GM23338 (cell line): Measurements from ENCODE around the gene FAF1. TPM values are rescaled to one million over a fixed set of nuclear protein-coding genes. Genes with fewer than 3 reads are reported as not detected.
A peak's percentile ranks its signal among the peaks of the same experiment; 100 is the strongest.

ENCODE experiments used
- ATAC-seq: fragments of 200-7000 bp; cut with Tn5 transposase; 3 replicates; pipeline ENCODE4 v1.9.1; 2020
- DNase-seq: peaks from one replicate; pipeline ENCODE4 v3.0.0-alpha.2; 2015; ENCODE audit warnings: low spot score
- H2AFZ ChIP-seq: fragments of 200-600 bp; sonication (generic); 2 replicates; pipeline ENCODE4 v1.8.0; 2016; ENCODE audit warnings: antibody characterized with exemption, mild to moderate bottlenecking, moderate library complexity
- H3F3A ChIP-seq: fragments of 200-600 bp; sonication (generic); replicated peaks from 2 replicates; pipeline ENCODE4 v1.8.0; 2017; ENCODE audit warnings: antibody characterized with exemption, mixed run types, low read depth
- H3K27ac ChIP-seq: fragments of 200-600 bp; sonication (generic); 2 replicates; pipeline ENCODE4 v1.6.1; 2016; ENCODE audit warnings: low read depth
- H3K27me3 ChIP-seq: fragments of 200-600 bp; sonication (generic); 2 replicates; pipeline ENCODE4 v1.8.0; 2016; ENCODE audit warnings: mild to moderate bottlenecking, mixed run types, moderate library complexity; ENCODE audit not compliant: insufficient read depth
- H3K36me3 ChIP-seq: fragments of 200-600 bp; sonication (generic); 2 replicates; pipeline ENCODE4 v1.8.0; 2016; ENCODE audit warnings: mild to moderate bottlenecking; ENCODE audit not compliant: insufficient read depth
- H3K4me1 ChIP-seq: fragments of 200-600 bp; sonication (generic); 2 replicates; pipeline ENCODE4 v1.8.0; 2016; ENCODE audit warnings: mild to moderate bottlenecking, moderate library complexity; ENCODE audit not compliant: insufficient read depth
- H3K4me2 ChIP-seq: fragments of 200-600 bp; sonication (generic); 2 replicates; pipeline ENCODE4 v1.7.1; 2017; ENCODE audit warnings: mixed run types
- H3K4me3 ChIP-seq: fragments of 200-600 bp; sonication (generic); 2 replicates; pipeline ENCODE4 v1.6.1; 2016; ENCODE audit warnings: mixed run types
- H3K79me2 ChIP-seq: fragments of 200-600 bp; sonication (generic); replicated peaks from 2 replicates; pipeline ENCODE4 v1.8.0; 2017; ENCODE audit warnings: mild to moderate bottlenecking; ENCODE audit not compliant: insufficient read depth
- H3K9me2 ChIP-seq: fragments of 200-600 bp; sonication (generic); 2 replicates; pipeline ENCODE4 v1.8.0; 2017; ENCODE audit not compliant: insufficient read depth
- H4K20me1 ChIP-seq: fragments of 200-600 bp; sonication (generic); replicated peaks from 2 replicates; pipeline ENCODE4 v1.8.0; 2017; ENCODE audit warnings: mild to moderate bottlenecking; ENCODE audit not compliant: insufficient read depth
- H3K27ac Mint-ChIP-seq: 2 replicates; pipeline ENCODE4 v1.8.0; 2020; ENCODE audit warnings: inconsistent platforms, mild to moderate bottlenecking, moderate library complexity, mixed read lengths
- H3K27me3 Mint-ChIP-seq: 3 replicates; pipeline ENCODE4 v1.8.0; 2022; ENCODE audit warnings: low read depth, mild to moderate bottlenecking, moderate library complexity, mixed read lengths, inconsistent platforms; ENCODE audit not compliant: insufficient read depth, poor library complexity
- H3K36me3 Mint-ChIP-seq: 3 replicates; pipeline ENCODE4 v1.8.0; 2021; ENCODE audit warnings: low read depth, mild to moderate bottlenecking, inconsistent platforms, moderate library complexity, mixed read lengths
- H3K4me1 Mint-ChIP-seq: 3 replicates; pipeline ENCODE4 v1.8.0; 2020; ENCODE audit warnings: mild to moderate bottlenecking, inconsistent platforms, mixed read lengths
- H3K4me3 Mint-ChIP-seq: 3 replicates; pipeline ENCODE4 v1.8.0; 2021; ENCODE audit warnings: moderate library complexity, mild to moderate bottlenecking, inconsistent platforms, mixed read lengths
- H3K9me3 Mint-ChIP-seq: 3 replicates; pipeline ENCODE4 v1.8.0; 2020; ENCODE audit warnings: moderate library complexity, mild to moderate bottlenecking, inconsistent platforms, mixed read lengths
- CREB1 ChIP-seq: fragments of 250-450 bp; sonication (Bioruptor Pico); IDR thresholded peaks from 2 replicates; pipeline ENCODE4 v1.5.0; 2020; ENCODE audit warnings: low read depth, mild to moderate bottlenecking, moderate library complexity
- CTCF ChIP-seq, 2 experiments: fragments of 200-600 bp in 1 of 2; sonication (generic) in 1 of 2; conservative IDR thresholded peaks; 2 replicates each; pipeline versions ENCODE4 v1.5.1 to v1.6.1; 2016 to 2017; ENCODE audit warnings: antibody characterized with exemption in 2 of 2, low read depth in 2 of 2, mild to moderate bottlenecking in 2 of 2, moderate library complexity in 1 of 2
- ETS1 ChIP-seq: IDR thresholded peaks from 2 replicates; pipeline ENCODE4 v1.6.1; 2016; ENCODE audit warnings: antibody characterized with exemption
- EZH2 ChIP-seq: fragments of 200-600 bp; sonication (generic); IDR thresholded peaks from one replicate; pipeline ENCODE4 v1.8.0; 2017; ENCODE audit warnings: antibody characterized with exemption, mild to moderate bottlenecking, low read depth; ENCODE audit not compliant: unreplicated experiment
- EZH2phosphoT487 ChIP-seq: fragments of 200-600 bp; sonication (generic); IDR thresholded peaks from one replicate; pipeline ENCODE4 v1.8.1; 2018; ENCODE audit warnings: antibody characterized with exemption; ENCODE audit not compliant: unreplicated experiment
- JUNB ChIP-seq: IDR thresholded peaks from one replicate; pipeline ENCODE4 v1.6.1; 2016; ENCODE audit warnings: antibody characterized with exemption; ENCODE audit not compliant: unreplicated experiment
- NANOG ChIP-seq: IDR thresholded peaks from 2 replicates; pipeline ENCODE4 v1.6.1; 2016; ENCODE audit warnings: antibody characterized with exemption, borderline replicate concordance
- POLR2AphosphoS5 ChIP-seq: IDR thresholded peaks from 2 replicates; pipeline ENCODE4 v1.6.1; 2016; ENCODE audit warnings: antibody characterized with exemption, low read depth
- REST ChIP-seq: IDR thresholded peaks from one replicate; pipeline ENCODE4 v1.6.1; 2018; ENCODE audit warnings: antibody characterized with exemption; ENCODE audit not compliant: unreplicated experiment
- STAT1 ChIP-seq: IDR thresholded peaks from one replicate; pipeline ENCODE4 v1.6.1; 2016; ENCODE audit warnings: antibody characterized with exemption; ENCODE audit not compliant: unreplicated experiment
- ZNF114 ChIP-seq: fragments of 250-450 bp; sonication (Bioruptor Pico); IDR thresholded peaks from 2 replicates; pipeline ENCODE4 v1.5.0; 2020; ENCODE audit warnings: mild to moderate bottlenecking, moderate library complexity
- ZNF331 ChIP-seq: fragments of 250-450 bp; sonication (Bioruptor Pico); IDR thresholded peaks from 2 replicates; pipeline ENCODE4 v1.5.0; 2020; ENCODE audit warnings: low read depth, mild to moderate bottlenecking, moderate library complexity
- ZNF462 ChIP-seq: fragments of 250-450 bp; sonication (Bioruptor Pico); IDR thresholded peaks from 2 replicates; pipeline ENCODE4 v1.5.0; 2020; ENCODE audit warnings: mild to moderate bottlenecking, moderate library complexity
- polyA plus RNA-seq: library from polyadenylated mRNA; unstranded; fragments of >200 nt; fragmentation: Nextera tagmentation; extraction: Ambion mirVana; gene quantifications from 2 replicates; pipeline ENCODE4 v1.2.1, GENCODE V29; 2016
- total RNA-seq: library from RNA; depleted of rRNA; stranded (reverse); fragments of >200 nt; shearing (Covaris generic); gene quantifications from 2 replicates; pipeline ENCODE4 v1.2.3, GENCODE V29; 2014

The FAF1 gene
- total and polyA plus RNA-seq, 2 experiments from 2014 or later: 24.1 to 53.2 TPM

GRCh38 chr1:50697440-50698421 is 262.3 kb downstream of the FAF1 start:
- Mint-ChIP-seq H3K36me3 (no peaks in the 10 kb centered on the region), H3K9me3 (no peaks in the 10 kb centered on the region), H3K27me3 (no peaks in the 10 kb centered on the region), H3K27ac (no peak overlapping the region), H3K4me1 (peaks cover 45% of the 10 kb centered on the region), H3K4me3 (no peak overlapping the region)
- no peaks in the 10 kb centered on the region for H3K9me2 ChIP-seq
- H3F3A ChIP-seq: no peaks in the 10 kb centered on the region
- DNase-seq (no peak), ATAC-seq (no peak)
- no peaks in the 10 kb centered on the region for H3K36me3 ChIP-seq
- H3K4me3 ChIP-seq: no peak overlapping the region
- H3K79me2 ChIP-seq: no peaks in the 10 kb centered on the region
- no peaks in the 10 kb centered on the region for H4K20me1 ChIP-seq
- H3K4me2 ChIP-seq: 0 out of 2 replicates have a peak overlapping the region, but pooled peaks have one; percentile 1
- peaks cover 47% of the 10 kb centered on the region for H3K4me1 ChIP-seq
- H2AFZ ChIP-seq: no peak overlapping the region
- H3K27me3 ChIP-seq: no peaks in the 10 kb centered on the region
- no peak overlapping the region for H3K27ac ChIP-seq
- TF ChIP-seq CTCF (conservative IDR thresholded peaks at IDR 0.05; ENCODE audit: low read depth in 2 of 2) (no peak), ZNF462 (no peak), STAT1 (no peak), JUNB (no peak), POLR2AphosphoS5 (no peak), ZNF331 (no peak), ZNF114 (no peak), EZH2phosphoT487 (no peak), ETS1 (no peak), EZH2 (no peak), CREB1 (CRISPR knock-in tag) (no peak), REST (no peak), NANOG (no peak)
